ENCODE data around the gene C9orf43.
A peak's percentile ranks its signal among the peaks of the same experiment; 100 is the strongest.
"Not testable (repeated sequence)": the region's sequence is repeated elsewhere in the genome, so short reads cannot be mapped to it uniquely, and the experiment has no call there.

C9orf43 gene

GRCh38 chr9:113421726-113422125 lies 11.2 kb downstream of the C9orf43 start:
- no peak for DNase-seq (ENCODE audit: low read depth)
- no peak for TF ChIP-seq CTCF (conservative IDR thresholded peaks at IDR 0.05; ENCODE audit: low read depth, low read length)
- H3K4me3 ChIP-seq (ENCODE audit: low read depth, low read length), result no peak overlapping the region

- TF ChIP-seq CTCF (conservative IDR thresholded peaks at IDR 0.05; ENCODE audit: low read depth, low read length), result no peak
- no peak overlapping the region for H3K4me3 ChIP-seq (ENCODE audit: low read depth, low read length)
- no peak for DNase-seq (ENCODE audit: low read depth)
Observed at GRCh38 chr9:113425072-113425471, 14.5 kb downstream of the C9orf43 start.

- no peak for TF ChIP-seq CTCF (conservative IDR thresholded peaks at IDR 0.05; ENCODE audit: low read depth, low read length)
- no peak overlapping the region for H3K4me3 ChIP-seq (ENCODE audit: low read depth, low read length)
- no peak for DNase-seq (ENCODE audit: low read depth)
Observed at GRCh38 chr9:113426701-113427100, 16.2 kb downstream of the C9orf43 start.

GRCh38 chr9:113427629-113428028 lies 17.1 kb downstream of the C9orf43 start:
- DNase-seq (ENCODE audit: low read depth), result peak; percentile 64
- no peak overlapping the region for H3K4me3 ChIP-seq (ENCODE audit: low read depth, low read length)
- no peak for TF ChIP-seq CTCF (conservative IDR thresholded peaks at IDR 0.05; ENCODE audit: low read depth, low read length)

GRCh38 chr9:113428062-113428615 lies 17.6 kb downstream of the C9orf43 start:
- DNase-seq (ENCODE audit: low read depth), result peak; percentile 17
- H3K4me3 ChIP-seq (ENCODE audit: low read depth, low read length), result no peak overlapping the region
- TF ChIP-seq CTCF (conservative IDR thresholded peaks at IDR 0.05; ENCODE audit: low read depth, low read length), result no peak

GRCh38 chr9:113431191-113431590 lies 20.6 kb downstream of the C9orf43 start:
- H3K4me3 ChIP-seq (ENCODE audit: low read depth, low read length), result no peak overlapping the region
- no peak for DNase-seq (ENCODE audit: low read depth)
- no peak for TF ChIP-seq CTCF (conservative IDR thresholded peaks at IDR 0.05; ENCODE audit: low read depth, low read length)

GRCh38 chr9:113436728-113437515 lies 26.4 kb downstream of the C9orf43 start:
- peak; percentile 70 for DNase-seq (ENCODE audit: low read depth)
- H3K4me3 ChIP-seq (ENCODE audit: low read depth, low read length), result no peak overlapping the region
- no peak for TF ChIP-seq CTCF (conservative IDR thresholded peaks at IDR 0.05; ENCODE audit: low read depth, low read length)

- not testable (repeated sequence) for DNase-seq (ENCODE audit: low read depth); H3K4me3 ChIP-seq (ENCODE audit: low read depth, low read length)
Observed at GRCh38 chr9:113437716-113438115, 27.2 kb downstream of the C9orf43 start.
